Measurements from ENCODE around the gene SMIM20. TPM values are rescaled to one million over a fixed set of nuclear protein-coding genes. Genes with fewer than 3 reads are reported as not detected.

Gene SMIM20
- total and polyA plus RNA-seq, 12 donors, result 22.9 to 80.5 (median 40.6) TPM

- Histone ChIP-seq H3K4me1 (replicated peaks in 1 of 2) (peaks cover 6 to 15% of the 10 kb centered on the region in 2 donors), H3K4me3 (peak overlapping the region in 1 of 4 donors; percentile 71), H3K36me3 (replicated peaks in 1 of 2) (no peaks in the 10 kb centered on the region), H3K27ac (peak overlapping the region in 2 of 5 donors; percentile 89 to 92), H3K9me3 (replicated peaks in 1 of 3) (no peaks in the 10 kb centered on the region), H3K27me3 (no peaks in the 10 kb centered on the region)
- intact Hi-C loops (cut with DNase I), result no loop called here
- 70 to 79% (median 77%) methylated on average over 12 of the region's 12 CpGs for WGBS, 4 donors
- DNase-seq, result peak in 1 of 7 donors; percentile 23
- TF ChIP-seq POLR2A (IDR thresholded peaks at IDR 0.05), result no peak
- no peak for TF ChIP-seq CTCF (IDR thresholded peaks at IDR 0.05)
Measured at GRCh38 chr4:25915353-25915705, 1.3 kb downstream of the SMIM20 start.

- Histone ChIP-seq H3K27me3 (no peaks in the 10 kb centered on the region), H3K27ac (no peak overlapping the region), H3K4me1 (replicated peaks in 1 of 2) (peaks cover 6 to 15% of the 10 kb centered on the region in 2 donors), H3K4me3 (no peak overlapping the region), H3K9me3 (replicated peaks in 1 of 3) (no peaks in the 10 kb centered on the region), H3K36me3 (replicated peaks in 1 of 2) (no peaks in the 10 kb centered on the region)
- 83 to 100% (median 97%) methylated on average over 1 of the region's 1 CpG for WGBS, 4 donors
- intact Hi-C loops (cut with DNase I), result no loop called here
- TF ChIP-seq CTCF (IDR thresholded peaks at IDR 0.05), result no peak
- no peak for TF ChIP-seq POLR2A (IDR thresholded peaks at IDR 0.05)
- DNase-seq, result no peak
Measured at GRCh38 chr4:25916870-25917269, 2.9 kb downstream of the SMIM20 start.

GRCh38 chr4:25919676-25920075 lies 5.7 kb downstream of the SMIM20 start:
- Histone ChIP-seq H3K4me3 (no peak overlapping the region), H3K27me3 (no peaks in the 10 kb centered on the region), H3K36me3 (replicated peaks in 1 of 2) (no peaks in the 10 kb centered on the region), H3K27ac (no peak overlapping the region), H3K4me1 (replicated peaks in 1 of 2) (peaks cover 4 to 10% of the 10 kb centered on the region in 2 donors), H3K9me3 (replicated peaks in 1 of 3) (no peaks in the 10 kb centered on the region)
- TF ChIP-seq POLR2A (IDR thresholded peaks at IDR 0.05) (no peak), CTCF (IDR thresholded peaks at IDR 0.05) (no peak)
- WGBS, 4 donors, result 78 to 86% (median 82%) methylated on average over 5 of the region's 5 CpGs
- DNase-seq, result no peak
- intact Hi-C loops (cut with DNase I), result no loop called here

- Histone ChIP-seq H3K4me1 (replicated peaks in 1 of 2) (peaks cover 0 to 6% of the 10 kb centered on the region in 2 donors), H3K4me3 (no peak overlapping the region), H3K36me3 (replicated peaks in 1 of 2) (no peaks in the 10 kb centered on the region), H3K27ac (no peak overlapping the region), H3K9me3 (replicated peaks in 1 of 3) (no peaks in the 10 kb centered on the region), H3K27me3 (no peaks in the 10 kb centered on the region)
- intact Hi-C loops (cut with DNase I), result no loop called here
- WGBS, 4 donors, result 84 to 100% (median 97%) methylated on average over 1 of the region's 1 CpG
- no peak for DNase-seq
- TF ChIP-seq CTCF (IDR thresholded peaks at IDR 0.05) (no peak), POLR2A (IDR thresholded peaks at IDR 0.05) (no peak)
Measured at GRCh38 chr4:25921922-25922321, 7.9 kb downstream of the SMIM20 start.

Data from adrenal gland (tissue), 12 donors.